ENCODE measurements around the gene GALNTL6. TPM values are rescaled to one million over a fixed set of nuclear protein-coding genes. Genes with fewer than 3 reads are reported as not detected.
A peak's percentile ranks its signal among the peaks of the same experiment; 100 is the strongest.

GALNTL6 gene
- total and polyA plus RNA-seq, 2 experiments from 2014 or later, result not detected

DNA sequence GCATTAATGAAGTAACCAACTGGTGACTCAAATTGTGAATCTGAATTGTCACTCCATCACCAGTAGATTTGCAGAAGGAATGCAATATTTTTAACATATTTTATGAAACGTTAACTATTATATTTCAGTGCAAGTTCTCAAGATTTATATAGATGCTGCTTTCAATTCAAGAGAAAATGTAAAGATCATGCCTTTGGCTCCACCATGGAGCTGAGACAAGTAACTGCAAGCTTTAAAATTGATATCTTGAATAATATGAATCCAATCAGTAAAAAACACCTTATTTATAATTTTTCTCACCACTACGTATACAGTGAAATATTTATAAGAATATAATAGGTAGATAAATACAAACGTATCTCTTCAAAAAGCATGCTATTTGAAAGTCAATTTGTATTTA is 27.8 kb upstream of the GALNTL6 start:
- TF ChIP-seq EZH2 (IDR thresholded peaks at IDR 0.05; ENCODE audit: insufficient read depth, poor library complexity, severe bottlenecking) (no peak), EZH2phosphoT487 (IDR thresholded peaks at IDR 0.05; ENCODE audit: insufficient read depth, low read depth) (no peak)
- H3K9ac ChIP-seq, result no peak overlapping the region
- no peaks in the 10 kb centered on the region for H3K79me2 ChIP-seq (ENCODE audit: insufficient read depth)
- H3K4me3 ChIP-seq, result no peak overlapping the region
- in situ Hi-C loops (cut with MboI), result no loop called here
- H4K20me1 ChIP-seq (ENCODE audit: insufficient read depth), result no peaks in the 10 kb centered on the region
- no peaks in the 10 kb centered on the region for H3K4me1 ChIP-seq (ENCODE audit: insufficient read depth)
- no peak for DNase-seq
- no peak overlapping the region for H3K4me2 ChIP-seq (ENCODE audit: unreplicated experiment)
- H3F3A ChIP-seq (ENCODE audit: insufficient read depth), result no peaks in the 10 kb centered on the region
- H3K36me3 ChIP-seq (ENCODE audit: low read depth), result no peaks in the 10 kb centered on the region
- H3K9me3 ChIP-seq (ENCODE audit: low read depth), result no peaks in the 10 kb centered on the region
- H3K27me3 ChIP-seq (replicated peaks; ENCODE audit: insufficient read depth), result no peaks in the 10 kb centered on the region
- WGBS, 2 experiments (ENCODE audit: low coverage in 1 of 2, low lambda C conversion rate in 2 of 2, missing lambda C conversion rate in 2 of 2), result 11 to 16% methylated on average over 3 of the region's 3 CpGs
- no peak overlapping the region for H3K27ac ChIP-seq
- H3K9me2 ChIP-seq (ENCODE audit: insufficient read depth), result no peaks in the 10 kb centered on the region; the same call in 1 of the 2 replicates
- no peak overlapping the region for H2AFZ ChIP-seq

DNA sequence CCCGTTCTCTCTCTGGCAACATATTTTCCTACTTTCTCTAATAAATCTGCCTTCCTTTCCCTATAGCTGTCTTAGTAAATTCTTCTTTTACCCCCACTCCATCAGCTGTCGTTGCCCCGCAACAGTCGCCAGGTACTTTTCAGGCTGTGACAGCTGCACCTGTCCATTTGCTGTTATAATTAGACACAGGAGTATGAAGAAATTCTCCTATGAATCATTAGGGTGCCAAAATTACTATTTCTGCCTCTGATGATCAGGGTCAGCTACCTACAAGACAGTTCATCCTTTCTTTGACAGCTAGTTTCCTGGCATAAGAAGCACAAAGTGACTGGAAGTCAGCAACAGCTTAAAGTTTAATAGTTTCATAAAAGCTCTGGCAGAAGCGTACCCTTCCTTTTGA is 19.5 kb upstream of the GALNTL6 start:
- H4K20me1 ChIP-seq (ENCODE audit: insufficient read depth), result no peaks in the 10 kb centered on the region
- no peak for TF ChIP-seq EZH2 (IDR thresholded peaks at IDR 0.05; ENCODE audit: insufficient read depth, poor library complexity, severe bottlenecking)
- TF ChIP-seq EZH2phosphoT487 (IDR thresholded peaks at IDR 0.05; ENCODE audit: insufficient read depth, low read depth), result no peak
- H2AFZ ChIP-seq, result no peak overlapping the region
- H3K4me2 ChIP-seq (ENCODE audit: unreplicated experiment), result no peak overlapping the region
- H3K4me1 ChIP-seq (ENCODE audit: insufficient read depth), result no peaks in the 10 kb centered on the region
- H3K9me2 ChIP-seq (ENCODE audit: insufficient read depth), result no peaks in the 10 kb centered on the region
- no peaks in the 10 kb centered on the region for H3F3A ChIP-seq (ENCODE audit: insufficient read depth)
- no peak for DNase-seq
- no peak overlapping the region for H3K4me3 ChIP-seq
- H3K27ac ChIP-seq, result no peak overlapping the region
- 49 to 57% methylated on average over 5 of the region's 5 CpGs for WGBS, 2 experiments (ENCODE audit: low coverage in 1 of 2, low lambda C conversion rate in 2 of 2, missing lambda C conversion rate in 2 of 2)
- in situ Hi-C loops (cut with MboI), result no loop called here
- no peaks in the 10 kb centered on the region for H3K79me2 ChIP-seq (ENCODE audit: insufficient read depth)
- H3K27me3 ChIP-seq (replicated peaks; ENCODE audit: insufficient read depth), result no peaks in the 10 kb centered on the region
- H3K36me3 ChIP-seq (ENCODE audit: low read depth), result no peaks in the 10 kb centered on the region
- no peaks in the 10 kb centered on the region for H3K9me3 ChIP-seq (ENCODE audit: low read depth)
- H3K9ac ChIP-seq, result no peak overlapping the region

DNA sequence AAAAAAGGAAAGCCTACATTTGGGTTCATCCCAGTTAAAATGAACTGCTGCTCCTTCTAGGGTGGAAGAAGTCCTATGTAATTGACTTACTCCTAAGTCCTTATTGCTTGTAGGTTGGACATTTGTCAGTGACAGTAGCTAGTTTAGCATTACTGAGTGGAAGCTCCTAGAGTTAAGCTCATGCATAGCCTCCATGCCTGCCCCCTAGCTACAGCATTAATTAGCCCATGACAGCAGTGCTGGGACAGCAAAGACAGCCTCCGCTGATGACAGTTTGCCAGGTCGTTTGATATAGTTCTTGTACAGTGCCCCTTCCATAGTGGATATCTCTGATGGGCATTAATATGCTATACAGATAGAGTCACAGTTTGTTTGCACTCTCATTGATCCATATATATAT is 18.7 kb upstream of the GALNTL6 start:
- Histone ChIP-seq H3K9me2 (ENCODE audit: insufficient read depth) (no peaks in the 10 kb centered on the region), H3F3A (ENCODE audit: insufficient read depth) (no peaks in the 10 kb centered on the region), H2AFZ (no peak overlapping the region), H3K27ac (no peak overlapping the region), H3K4me2 (ENCODE audit: unreplicated experiment) (no peak overlapping the region), H3K4me1 (ENCODE audit: insufficient read depth) (no peaks in the 10 kb centered on the region), H3K79me2 (ENCODE audit: insufficient read depth) (no peaks in the 10 kb centered on the region), H3K4me3 (no peak overlapping the region), H4K20me1 (ENCODE audit: insufficient read depth) (no peaks in the 10 kb centered on the region), H3K9ac (no peak overlapping the region), H3K27me3 (replicated peaks; ENCODE audit: insufficient read depth) (no peaks in the 10 kb centered on the region), H3K9me3 (ENCODE audit: low read depth) (no peaks in the 10 kb centered on the region), H3K36me3 (ENCODE audit: low read depth) (no peaks in the 10 kb centered on the region)
- DNase-seq, result no peak
- TF ChIP-seq EZH2phosphoT487 (IDR thresholded peaks at IDR 0.05; ENCODE audit: insufficient read depth, low read depth) (no peak), EZH2 (IDR thresholded peaks at IDR 0.05; ENCODE audit: insufficient read depth, poor library complexity, severe bottlenecking) (no peak)
- 56 to 70% methylated on average over 2 of the region's 2 CpGs for WGBS, 2 experiments (ENCODE audit: low coverage in 1 of 2, low lambda C conversion rate in 2 of 2, missing lambda C conversion rate in 2 of 2)
- in situ Hi-C loops (cut with MboI), result no loop called here

DNA sequence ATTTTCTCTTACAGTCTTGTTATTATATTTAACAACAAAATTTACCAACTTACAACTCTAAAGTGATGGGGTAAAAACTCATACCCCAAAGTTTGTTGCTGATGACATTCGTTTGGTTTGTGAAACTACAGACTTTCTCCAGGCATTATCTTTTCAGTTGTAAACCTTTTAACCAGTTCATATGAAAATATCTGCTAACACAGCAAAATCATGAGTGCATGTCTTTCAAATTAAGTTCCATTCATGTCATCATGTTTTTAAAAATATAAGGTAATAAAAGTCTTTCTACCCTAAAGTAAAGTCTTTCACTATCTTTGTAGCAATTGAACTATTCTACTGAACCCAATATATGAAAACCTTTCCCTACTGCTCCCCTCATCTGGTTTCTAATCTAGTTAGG is 3.4 kb upstream of the GALNTL6 start:
- no peaks in the 10 kb centered on the region for H3K36me3 ChIP-seq (ENCODE audit: low read depth)
- in situ Hi-C loops (cut with MboI), result no loop called here
- 4 to 5% methylated on average over 1 of the region's 1 CpG for WGBS, 2 experiments (ENCODE audit: low coverage in 1 of 2, low lambda C conversion rate in 2 of 2, missing lambda C conversion rate in 2 of 2)

DNA sequence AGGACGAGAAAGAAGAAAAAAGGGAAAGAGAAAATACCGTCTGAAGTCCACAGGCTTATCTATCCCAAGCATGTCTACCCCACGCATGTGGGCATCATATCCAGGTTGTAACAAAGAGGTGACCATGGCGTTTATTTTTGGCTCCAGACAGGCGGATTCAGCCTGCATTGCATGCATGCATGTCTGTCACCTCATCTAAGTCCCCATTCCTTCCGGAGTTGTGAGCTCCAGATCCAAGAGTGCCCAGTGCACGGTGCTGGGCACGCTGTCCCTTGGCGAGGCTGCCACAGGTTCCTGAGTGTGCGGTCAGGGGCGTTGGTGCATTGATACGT is 905 bp upstream of the GALNTL6 start:
- in situ Hi-C loops (cut with MboI), result no loop called here
- H3K9ac ChIP-seq, result no peak overlapping the region
- WGBS, 2 experiments (ENCODE audit: low coverage in 1 of 2, low lambda C conversion rate in 2 of 2, missing lambda C conversion rate in 2 of 2), result 9 to 12% methylated on average over 12 of the region's 12 CpGs

More for the DNA sequence above, 3.4 kb upstream of the GALNTL6 start:
- no peak for DNase-seq
- H3K4me3 ChIP-seq, result no peak overlapping the region
- H3K27ac ChIP-seq, result no peak overlapping the region
- no peaks in the 10 kb centered on the region for H3K79me2 ChIP-seq (ENCODE audit: insufficient read depth)
- peaks cover 21% of the 10 kb centered on the region for H3K27me3 ChIP-seq (replicated peaks; ENCODE audit: insufficient read depth)
- no peaks in the 10 kb centered on the region for H3F3A ChIP-seq (ENCODE audit: insufficient read depth)
- H3K4me2 ChIP-seq (ENCODE audit: unreplicated experiment), result no peak overlapping the region
- H2AFZ ChIP-seq, result no peak overlapping the region
- no peaks in the 10 kb centered on the region for H4K20me1 ChIP-seq (ENCODE audit: insufficient read depth)
- H3K9ac ChIP-seq, result no peak overlapping the region
- H3K9me3 ChIP-seq (ENCODE audit: low read depth), result no peaks in the 10 kb centered on the region
- TF ChIP-seq EZH2 (IDR thresholded peaks at IDR 0.05; ENCODE audit: insufficient read depth, poor library complexity, severe bottlenecking), result no peak
- TF ChIP-seq EZH2phosphoT487 (IDR thresholded peaks at IDR 0.05; ENCODE audit: insufficient read depth, low read depth), result no peak
- H3K4me1 ChIP-seq (ENCODE audit: insufficient read depth), result no peaks in the 10 kb centered on the region
- H3K9me2 ChIP-seq (ENCODE audit: insufficient read depth), result no peaks in the 10 kb centered on the region

More for the DNA sequence above, 905 bp upstream of the GALNTL6 start:
- Histone ChIP-seq H3F3A (ENCODE audit: insufficient read depth) (no peaks in the 10 kb centered on the region), H3K27me3 (replicated peaks; ENCODE audit: insufficient read depth) (peaks cover 21% of the 10 kb centered on the region), H3K4me1 (ENCODE audit: insufficient read depth) (no peaks in the 10 kb centered on the region), H2AFZ (peak overlapping the region; percentile 71; the same call in 1 of the 2 replicates), H3K36me3 (ENCODE audit: low read depth) (no peaks in the 10 kb centered on the region), H3K4me3 (peak overlapping the region; percentile 58), H4K20me1 (ENCODE audit: insufficient read depth) (no peaks in the 10 kb centered on the region), H3K4me2 (ENCODE audit: unreplicated experiment) (no peak overlapping the region), H3K27ac (no peak overlapping the region), H3K9me3 (ENCODE audit: low read depth) (no peaks in the 10 kb centered on the region), H3K9me2 (ENCODE audit: insufficient read depth) (no peaks in the 10 kb centered on the region), H3K79me2 (ENCODE audit: insufficient read depth) (no peaks in the 10 kb centered on the region)
- no peak for DNase-seq
- no peak for TF ChIP-seq EZH2phosphoT487 (IDR thresholded peaks at IDR 0.05; ENCODE audit: insufficient read depth, low read depth)
- TF ChIP-seq EZH2 (IDR thresholded peaks at IDR 0.05; ENCODE audit: insufficient read depth, poor library complexity, severe bottlenecking), result no peak
